SKM-1 (cell line): Measurements from ENCODE around the gene MSH3.
"Not testable (repeated sequence)": the region's sequence is repeated elsewhere in the genome, so short reads cannot be mapped to it uniquely, and the experiment has no call there.

Experiments used
- DNase-seq: peaks from one replicate; lab custom pipeline; 2025; ENCODE audit not compliant: unreplicated experiment; lab: John Stamatoyannopoulos, UW

Gene MSH3

DNA sequence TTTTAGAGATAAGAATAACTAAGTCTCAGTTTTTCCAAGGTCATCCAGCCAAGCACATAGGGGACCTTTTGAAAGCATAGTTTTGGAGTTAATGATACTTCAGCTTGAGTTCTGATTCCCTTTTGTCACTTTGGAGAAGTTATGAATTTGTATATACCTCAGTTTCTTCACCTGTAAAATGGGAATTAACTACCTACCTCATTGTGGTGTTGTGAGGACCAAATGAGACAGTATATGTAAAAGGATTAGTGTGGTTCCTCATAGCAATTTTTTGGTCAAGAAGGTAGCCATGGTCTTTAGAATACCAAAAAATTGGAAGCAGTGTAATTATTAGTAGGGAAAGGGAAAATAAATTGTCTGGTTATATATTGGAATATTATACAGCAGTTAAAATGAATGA lies 98.0 kb downstream of the MSH3 start:
- no peak for DNase-seq

DNA sequence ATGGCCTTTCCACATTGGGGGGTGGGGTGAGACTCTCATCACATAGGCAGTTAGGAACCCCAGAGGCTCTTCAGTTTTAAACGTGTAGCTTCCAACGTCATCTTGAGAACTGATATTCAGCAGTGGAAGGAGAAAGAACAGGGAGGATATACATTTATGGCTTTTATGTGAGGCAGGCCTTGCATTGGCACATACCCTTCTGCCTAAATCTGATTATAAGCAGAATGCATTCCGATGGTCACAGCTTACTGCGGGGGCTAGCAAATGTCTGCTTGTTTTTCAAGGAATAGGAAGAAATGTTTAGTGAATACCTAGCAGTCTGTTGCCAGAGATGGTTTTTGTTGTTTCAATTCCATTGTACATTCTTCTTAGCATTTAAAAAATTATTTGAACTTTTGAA lies 99.3 kb downstream of the MSH3 start:
- no peak for DNase-seq

GRCh38 chr5:80754900-80755299 lies 100.4 kb downstream of the MSH3 start:
- DNase-seq, result no peak

GRCh38 chr5:80755626-80756025 lies 101.2 kb downstream of the MSH3 start:
- no peak for DNase-seq

DNA sequence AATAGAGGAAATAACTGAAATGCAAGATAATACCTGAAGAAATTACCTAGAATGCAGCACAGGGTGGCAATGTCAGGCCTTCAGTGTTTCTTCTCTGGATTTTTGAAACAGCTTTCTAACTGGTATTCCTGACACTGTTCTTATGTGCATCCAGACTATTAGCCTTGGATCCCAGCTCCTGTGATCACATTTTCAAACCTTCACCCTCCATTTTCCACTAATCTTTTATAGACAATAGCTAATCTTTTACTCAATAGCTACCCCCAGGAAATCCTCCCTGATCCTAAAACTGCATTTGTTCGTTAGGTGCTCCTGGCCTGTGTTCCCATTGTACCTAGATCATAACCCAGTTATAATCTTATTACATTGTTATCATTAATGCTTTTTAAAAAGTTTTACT lies 101.8 kb downstream of the MSH3 start:
- no peak for DNase-seq

- DNase-seq, result no peak
Observed at GRCh38 chr5:80757290-80757689, 102.8 kb downstream of the MSH3 start.

GRCh38 chr5:80759866-80760577 lies 105.6 kb downstream of the MSH3 start:
- DNase-seq, result no peak

DNA sequence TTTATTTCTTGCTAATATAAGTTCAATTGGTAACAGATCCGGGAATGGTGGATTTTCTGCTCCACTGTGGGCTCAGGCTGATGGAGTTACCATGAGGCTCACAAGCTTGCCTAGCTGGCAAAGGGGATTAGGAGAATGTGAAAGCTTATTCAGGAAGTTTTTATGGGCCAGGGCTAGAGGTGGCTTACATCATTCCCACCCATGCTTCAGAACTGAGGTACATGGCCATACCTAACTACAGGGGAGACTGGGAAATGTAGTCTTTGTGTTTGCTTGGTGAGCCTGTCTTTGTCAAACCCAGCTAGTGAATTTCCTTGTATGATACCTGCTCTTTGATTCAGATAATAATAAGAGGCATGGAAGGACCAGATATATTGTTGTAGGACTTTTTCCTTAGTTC lies 106.2 kb downstream of the MSH3 start:
- DNase-seq, result no peak

GRCh38 chr5:80761176-80761575 lies 106.7 kb downstream of the MSH3 start:
- no peak for DNase-seq

GRCh38 chr5:80761966-80762365 lies 107.5 kb downstream of the MSH3 start:
- DNase-seq, result no peak

DNA sequence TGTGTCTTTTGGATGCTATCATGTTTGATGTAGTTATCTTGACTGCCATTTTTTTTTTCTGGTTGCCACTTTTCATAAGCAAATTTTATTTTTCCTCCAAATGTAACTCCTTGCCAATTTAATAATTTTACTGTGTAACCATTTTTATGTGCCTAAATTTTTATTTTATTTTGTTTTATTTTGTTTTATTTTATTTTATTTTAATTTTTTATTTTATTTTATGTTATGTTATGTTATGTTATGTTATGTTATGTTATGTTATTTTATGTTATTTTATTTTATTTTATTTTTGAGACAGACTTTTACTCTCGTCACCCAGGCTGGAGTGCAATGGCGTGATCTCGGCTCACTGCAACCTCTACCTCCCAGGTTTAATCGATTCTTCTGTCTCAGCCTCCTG lies 108.1 kb downstream of the MSH3 start:
- no peak for DNase-seq

GRCh38 chr5:80763211-80763610 lies 108.8 kb downstream of the MSH3 start:
- DNase-seq, result no peak

DNA sequence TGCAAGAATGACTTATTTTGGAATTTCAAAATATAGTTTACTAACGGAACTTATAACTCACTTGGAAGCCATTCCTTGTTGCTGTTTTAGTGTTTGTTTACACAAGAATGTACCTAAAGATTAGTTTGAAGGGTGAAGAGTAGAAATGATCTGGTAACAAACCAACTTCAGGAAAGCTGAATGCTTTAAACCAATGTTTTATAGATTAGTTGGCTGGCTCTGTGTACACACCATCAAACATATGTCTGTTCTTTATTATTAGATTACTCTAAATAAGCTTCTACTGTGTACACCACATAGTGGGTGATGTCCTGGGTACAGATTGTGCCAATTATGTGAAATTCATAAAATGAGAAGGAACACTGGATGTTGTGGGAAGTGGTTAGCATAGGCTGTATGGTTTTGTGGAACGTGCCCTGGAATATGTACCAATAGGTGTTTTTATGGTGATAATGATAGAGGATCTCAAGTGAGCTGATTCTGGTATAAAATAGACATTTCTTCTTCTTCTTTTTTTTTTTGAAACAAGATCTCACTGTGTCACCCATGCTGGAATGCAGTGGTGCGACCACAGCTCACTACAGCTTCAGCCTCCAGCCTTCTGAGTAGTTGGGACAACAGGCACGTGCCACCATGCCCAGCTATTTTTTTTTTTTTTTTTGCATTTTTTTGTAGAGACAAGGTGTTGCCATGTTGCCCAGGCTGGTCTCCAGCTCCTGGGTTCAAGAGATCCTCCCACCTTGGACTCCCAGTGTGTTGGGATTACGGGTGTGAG lies 109.6 kb downstream of the MSH3 start:
- no peak for DNase-seq

- DNase-seq, result no peak
Observed at GRCh38 chr5:80764786-80765185, 110.3 kb downstream of the MSH3 start.

- DNase-seq, result no peak
Observed at GRCh38 chr5:80777347-80778287, 123.2 kb downstream of the MSH3 start.

GRCh38 chr5:80780024-80780423 lies 125.6 kb downstream of the MSH3 start:
- no peak for DNase-seq

DNA sequence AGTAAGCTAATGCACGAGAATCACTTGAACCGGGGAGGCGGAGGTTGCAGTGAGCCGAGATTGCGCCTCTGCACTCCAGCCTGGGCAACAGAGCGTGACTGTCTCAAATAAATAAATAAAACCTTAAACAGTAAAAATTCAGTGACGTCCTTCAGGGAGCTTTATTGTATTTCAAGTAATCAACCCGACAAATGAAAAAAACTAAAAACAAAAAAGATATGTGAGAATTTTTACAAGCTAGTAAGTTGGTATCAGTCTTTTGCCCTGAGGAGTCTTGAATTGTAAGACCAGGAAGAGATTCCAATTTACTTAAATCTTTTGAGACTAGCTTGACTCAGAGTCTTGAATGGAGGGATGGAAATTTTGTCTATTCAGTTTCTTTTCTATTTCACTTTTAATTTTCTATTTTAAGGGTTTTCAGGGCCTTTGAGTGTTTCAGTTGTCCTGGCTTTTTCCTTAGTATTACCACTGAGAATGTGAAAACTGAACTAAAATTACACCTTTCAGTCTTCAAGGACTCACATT lies 126.4 kb downstream of the MSH3 start:
- no peak for DNase-seq

- DNase-seq, result no peak
Observed at GRCh38 chr5:80781356-80781755, 126.9 kb downstream of the MSH3 start.

- DNase-seq, result no peak
Observed at GRCh38 chr5:80782626-80783025, 128.2 kb downstream of the MSH3 start.

DNA sequence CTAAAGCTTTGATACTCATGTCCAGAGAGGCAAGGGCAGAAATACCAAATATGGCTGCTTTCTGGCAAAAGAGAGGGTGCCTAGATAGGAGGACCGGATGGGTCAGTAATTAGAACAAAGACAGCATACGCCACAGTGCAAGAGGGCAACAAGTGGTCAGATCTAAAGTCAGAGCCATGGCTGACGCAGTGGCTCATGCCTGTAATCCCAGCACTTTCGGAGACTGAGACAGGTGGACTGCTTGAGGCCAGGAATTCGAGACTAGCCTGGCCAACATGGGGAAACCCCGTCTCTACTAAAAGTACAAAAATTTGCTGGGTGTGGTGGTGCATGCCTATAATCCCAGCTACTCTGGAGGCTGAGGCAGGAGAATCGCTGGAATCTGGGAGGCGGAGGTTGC lies 129.3 kb downstream of the MSH3 start:
- not testable (repeated sequence) for DNase-seq

GRCh38 chr5:80784451-80784850 lies 130.0 kb downstream of the MSH3 start:
- no peak for DNase-seq
